DOHH2 (cell line): ENCODE results near the gene PDIA4.

Source experiments
- H3F3A ChIP-seq: fragments of 200-600 bp; sonication (generic), shearing (Covaris generic); 2 replicates; pipeline ENCODE4 v1.6.0; 2016; ENCODE audit warnings: antibody characterized with exemption, mild to moderate bottlenecking; ENCODE audit not compliant: control insufficient read depth, insufficient read depth
- H3K27ac ChIP-seq: fragments of 200-600 bp; sonication (generic); 2 replicates; pipeline ENCODE4 v1.5.1; 2014; ENCODE audit warnings: low read depth, mild to moderate bottlenecking, low read length, moderate library complexity
- H3K27me3 ChIP-seq: fragments of 200-600 bp; sonication (generic); 2 replicates; pipeline ENCODE4 v1.6.1; 2014; ENCODE audit warnings: mild to moderate bottlenecking, low read length, mixed read lengths; ENCODE audit not compliant: control insufficient read depth
- H3K36me3 ChIP-seq: fragments of 200-600 bp; sonication (generic); 2 replicates; pipeline ENCODE4 v1.6.1; 2014; ENCODE audit warnings: mild to moderate bottlenecking, low read length, moderate library complexity, mixed read lengths; ENCODE audit not compliant: control insufficient read depth
- H3K4me1 ChIP-seq: fragments of 200-600 bp; sonication (generic); 2 replicates; pipeline ENCODE4 v1.6.1; 2014; ENCODE audit warnings: mild to moderate bottlenecking, low read length, mixed read lengths; ENCODE audit not compliant: control insufficient read depth
- H3K4me2 ChIP-seq: fragments of 200-600 bp; sonication (generic); 2 replicates; pipeline ENCODE4 v1.6.0; 2014; ENCODE audit warnings: mild to moderate bottlenecking, low read length, moderate library complexity
- H3K4me3 ChIP-seq: fragments of 200-600 bp; sonication (generic); 2 replicates; pipeline ENCODE4 v1.5.1; 2014; ENCODE audit warnings: mild to moderate bottlenecking, low read length, mixed read lengths
- H3K79me2 ChIP-seq: fragments of 200-600 bp; sonication (generic); 2 replicates; pipeline ENCODE4 v1.6.1; 2014; ENCODE audit warnings: mild to moderate bottlenecking, low read length, mixed read lengths; ENCODE audit not compliant: control insufficient read depth
- H3K9me2 ChIP-seq: fragments of 200-600 bp; sonication (generic); replicated peaks from 2 replicates; pipeline ENCODE4 v1.6.1; 2014; ENCODE audit warnings: mild to moderate bottlenecking, low read length, mixed read lengths; ENCODE audit not compliant: control insufficient read depth
- H3K9me3 ChIP-seq: fragments of 200-600 bp; sonication (generic); 2 replicates; pipeline ENCODE4 v1.6.1; 2014; ENCODE audit warnings: antibody characterized with exemption, low read length, mixed read lengths; ENCODE audit not compliant: control insufficient read depth, insufficient read depth
- H4K20me1 ChIP-seq: fragments of 200-600 bp; sonication (generic); 2 replicates; pipeline ENCODE4 v1.6.0; 2014; ENCODE audit warnings: low read depth, mild to moderate bottlenecking, antibody characterized with exemption, low read length, moderate library complexity; ENCODE audit not compliant: control insufficient read depth, insufficient read depth
- EZH2phosphoT487 ChIP-seq: fragments of 200-600 bp; sonication (generic); IDR thresholded peaks from 2 replicates; pipeline ENCODE4 v1.6.1; 2017; ENCODE audit warnings: borderline replicate concordance, mild to moderate bottlenecking, antibody characterized with exemption, low read length, moderate library complexity, mixed read lengths
- TF ChIP-seq, protein P1 (sequence below): fragments of 200-600 bp; sonication (generic); IDR thresholded peaks from one replicate; pipeline ENCODE4 v1.5.1; 2014; ENCODE audit warnings: antibody characterized with exemption, mild to moderate bottlenecking, low read depth, low read length; ENCODE audit not compliant: poor library complexity, severe bottlenecking

PDIA4 gene

DNA sequence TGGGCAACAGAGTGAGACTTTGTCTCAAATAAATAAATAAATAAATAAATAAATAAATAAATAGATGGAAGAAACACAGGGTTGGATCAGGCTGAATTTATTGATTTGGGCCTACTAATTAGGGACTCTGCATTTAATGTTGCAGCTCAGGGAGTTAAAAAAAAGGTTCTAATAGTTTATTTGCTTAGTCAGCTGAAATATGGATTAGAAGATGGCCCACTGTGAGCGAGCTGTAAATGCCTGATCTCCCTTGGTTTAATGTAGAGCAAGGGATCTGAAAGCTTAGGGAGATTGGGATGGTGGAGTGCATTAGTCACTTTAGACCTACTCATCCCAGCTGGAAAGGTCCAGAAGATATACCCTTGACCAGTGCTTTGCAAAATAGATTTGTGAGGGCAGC, 25.1 kb upstream of the PDIA4 start:
- no peaks in the 10 kb centered on the region for H3K36me3 ChIP-seq

DNA sequence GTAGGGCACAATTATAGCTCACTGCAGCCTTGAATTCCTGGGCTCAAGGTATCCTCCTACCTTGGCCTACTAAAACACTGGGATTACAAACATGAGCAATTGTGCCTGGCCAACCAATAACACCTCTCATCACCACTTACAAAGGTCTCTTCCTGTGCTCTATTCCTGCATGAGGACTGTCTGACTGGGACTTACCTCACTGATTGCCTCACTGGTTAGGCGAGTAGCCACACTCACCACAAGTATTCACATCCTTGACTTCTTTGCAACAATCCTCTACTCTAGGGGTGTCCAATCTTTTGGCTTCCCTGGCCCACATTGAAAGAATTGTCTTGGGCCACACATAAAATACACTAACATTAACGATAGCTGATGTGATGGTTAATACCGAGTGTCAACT, 22.6 kb upstream of the PDIA4 start:
- H4K20me1 ChIP-seq, result no peaks in the 10 kb centered on the region
- H3F3A ChIP-seq, result no peaks in the 10 kb centered on the region
- no peaks in the 10 kb centered on the region for H3K9me3 ChIP-seq
- H3K27ac ChIP-seq, result no peak overlapping the region
- H3K36me3 ChIP-seq, result no peaks in the 10 kb centered on the region
- no peaks in the 10 kb centered on the region for H3K4me1 ChIP-seq
- TF ChIP-seq, protein P1, sequence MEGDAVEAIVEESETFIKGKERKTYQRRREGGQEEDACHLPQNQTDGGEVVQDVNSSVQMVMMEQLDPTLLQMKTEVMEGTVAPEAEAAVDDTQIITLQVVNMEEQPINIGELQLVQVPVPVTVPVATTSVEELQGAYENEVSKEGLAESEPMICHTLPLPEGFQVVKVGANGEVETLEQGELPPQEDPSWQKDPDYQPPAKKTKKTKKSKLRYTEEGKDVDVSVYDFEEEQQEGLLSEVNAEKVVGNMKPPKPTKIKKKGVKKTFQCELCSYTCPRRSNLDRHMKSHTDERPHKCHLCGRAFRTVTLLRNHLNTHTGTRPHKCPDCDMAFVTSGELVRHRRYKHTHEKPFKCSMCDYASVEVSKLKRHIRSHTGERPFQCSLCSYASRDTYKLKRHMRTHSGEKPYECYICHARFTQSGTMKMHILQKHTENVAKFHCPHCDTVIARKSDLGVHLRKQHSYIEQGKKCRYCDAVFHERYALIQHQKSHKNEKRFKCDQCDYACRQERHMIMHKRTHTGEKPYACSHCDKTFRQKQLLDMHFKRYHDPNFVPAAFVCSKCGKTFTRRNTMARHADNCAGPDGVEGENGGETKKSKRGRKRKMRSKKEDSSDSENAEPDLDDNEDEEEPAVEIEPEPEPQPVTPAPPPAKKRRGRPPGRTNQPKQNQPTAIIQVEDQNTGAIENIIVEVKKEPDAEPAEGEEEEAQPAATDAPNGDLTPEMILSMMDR, result no peak
- no peak for TF ChIP-seq EZH2phosphoT487
- peaks cover 5% of the 10 kb centered on the region; the same call in 1 of the 2 replicates for H3K27me3 ChIP-seq
- H3K79me2 ChIP-seq, result no peaks in the 10 kb centered on the region
- H3K4me2 ChIP-seq, result no peak overlapping the region
- H3K4me3 ChIP-seq, result no peak overlapping the region
- H3K9me2 ChIP-seq, result no peaks in the 10 kb centered on the region

More for the DNA sequence above, 25.1 kb upstream of the PDIA4 start:
- Histone ChIP-seq H3K4me3 (no peak overlapping the region), H3K79me2 (no peaks in the 10 kb centered on the region), H3K4me2 (no peak overlapping the region), H3K9me2 (no peaks in the 10 kb centered on the region), H3K9me3 (no peaks in the 10 kb centered on the region), H3F3A (no peaks in the 10 kb centered on the region), H3K27me3 (peaks cover 5% of the 10 kb centered on the region; the same call in 1 of the 2 replicates), H3K4me1 (no peaks in the 10 kb centered on the region), H4K20me1 (no peaks in the 10 kb centered on the region), H3K27ac (no peak overlapping the region)
- TF ChIP-seq EZH2phosphoT487, result no peak

DNA sequence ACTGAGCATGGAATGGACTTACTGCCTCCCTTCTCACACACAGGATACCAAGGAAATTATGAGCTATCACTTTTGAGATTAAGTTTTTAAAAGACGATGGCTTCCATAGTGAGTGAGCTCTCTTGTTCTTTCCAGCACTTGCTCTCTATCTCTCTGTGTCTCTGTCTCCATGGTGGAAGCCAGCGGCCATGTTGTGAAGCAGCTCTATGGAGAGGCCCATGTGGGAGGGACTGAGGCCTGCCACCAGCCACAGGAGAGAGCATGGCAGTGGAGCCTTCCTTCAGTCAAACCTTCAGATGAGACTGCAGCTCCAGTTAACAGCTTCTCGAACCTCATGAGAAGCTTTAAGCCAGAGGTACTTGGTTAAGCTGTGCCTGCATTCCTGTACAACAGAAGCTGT, 20.5 kb upstream of the PDIA4 start:
- Histone ChIP-seq H3K4me3 (no peak overlapping the region), H3K36me3 (no peaks in the 10 kb centered on the region)

DNA sequence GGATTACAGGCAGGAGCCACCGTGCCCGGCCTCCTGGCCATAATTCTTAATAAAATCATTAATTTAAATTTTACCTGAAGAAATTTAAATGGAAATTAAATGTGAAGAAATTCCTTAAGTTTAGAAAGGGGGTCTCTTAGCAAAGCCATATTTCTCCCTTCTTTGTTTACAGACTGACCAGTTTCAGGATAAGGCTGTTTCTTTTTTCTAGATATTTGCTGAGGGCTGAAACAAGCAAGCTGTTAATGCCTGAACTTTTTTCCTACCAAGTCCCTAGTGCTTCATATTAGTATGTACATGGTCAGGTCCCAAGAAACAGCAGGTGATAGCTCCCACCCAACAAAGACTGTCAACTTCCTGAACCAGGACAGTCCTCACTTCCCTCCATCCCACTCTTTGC, 18.1 kb upstream of the PDIA4 start:
- no peaks in the 10 kb centered on the region for H3K9me2 ChIP-seq
- no peak for TF ChIP-seq EZH2phosphoT487
- TF ChIP-seq, protein P1, result no peak

More for the DNA sequence above, 20.5 kb upstream of the PDIA4 start:
- Histone ChIP-seq H3K4me1 (no peaks in the 10 kb centered on the region), H3K4me2 (no peak overlapping the region), H3K27me3 (peaks cover 9% of the 10 kb centered on the region; the same call in 1 of the 2 replicates), H3K27ac (no peak overlapping the region), H3K9me2 (no peaks in the 10 kb centered on the region), H4K20me1 (no peaks in the 10 kb centered on the region), H3F3A (peaks cover 3% of the 10 kb centered on the region; the same call in 1 of the 2 replicates), H3K79me2 (no peaks in the 10 kb centered on the region), H3K9me3 (no peaks in the 10 kb centered on the region)
- TF ChIP-seq, protein P1, result no peak
- no peak for TF ChIP-seq EZH2phosphoT487

More for the DNA sequence above, 18.1 kb upstream of the PDIA4 start:
- H3K36me3 ChIP-seq, result no peaks in the 10 kb centered on the region
- peaks cover 9% of the 10 kb centered on the region; the same call in 1 of the 2 replicates for H3K27me3 ChIP-seq
- H4K20me1 ChIP-seq, result no peaks in the 10 kb centered on the region
- H3K9me3 ChIP-seq, result no peaks in the 10 kb centered on the region
- H3K27ac ChIP-seq, result no peak overlapping the region
- H3F3A ChIP-seq, result peaks cover 3% of the 10 kb centered on the region; the same call in 1 of the 2 replicates
- H3K4me1 ChIP-seq, result no peaks in the 10 kb centered on the region
- no peak overlapping the region for H3K4me2 ChIP-seq
- no peaks in the 10 kb centered on the region for H3K79me2 ChIP-seq
- no peak overlapping the region for H3K4me3 ChIP-seq
